ENCODE data around the gene PPAT.
A peak's percentile ranks its signal among the peaks of the same experiment; 100 is the strongest.

PPAT gene

DNA sequence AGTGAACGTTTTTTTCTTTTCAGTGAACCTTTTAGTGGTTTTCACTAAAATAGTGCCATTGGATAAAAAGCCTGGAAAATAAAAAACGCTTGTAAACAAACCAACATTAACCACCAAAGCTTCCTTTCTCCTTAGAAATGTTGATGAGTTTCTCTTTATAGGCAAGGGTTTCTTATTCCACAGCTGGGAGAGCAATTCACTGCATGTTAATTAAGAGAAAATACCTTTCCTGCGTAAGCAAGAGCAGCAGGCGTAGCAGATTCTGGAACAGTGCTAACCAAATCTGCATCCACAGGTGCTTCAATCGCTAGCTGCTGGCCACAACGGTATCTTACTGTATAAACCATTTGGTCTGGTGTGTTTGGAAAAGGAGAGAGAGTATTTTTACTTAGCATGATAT lies 34.9 kb downstream of the PPAT start:
- no peak overlapping the region for H3K27ac ChIP-seq
- TF ChIP-seq, protein P1, sequence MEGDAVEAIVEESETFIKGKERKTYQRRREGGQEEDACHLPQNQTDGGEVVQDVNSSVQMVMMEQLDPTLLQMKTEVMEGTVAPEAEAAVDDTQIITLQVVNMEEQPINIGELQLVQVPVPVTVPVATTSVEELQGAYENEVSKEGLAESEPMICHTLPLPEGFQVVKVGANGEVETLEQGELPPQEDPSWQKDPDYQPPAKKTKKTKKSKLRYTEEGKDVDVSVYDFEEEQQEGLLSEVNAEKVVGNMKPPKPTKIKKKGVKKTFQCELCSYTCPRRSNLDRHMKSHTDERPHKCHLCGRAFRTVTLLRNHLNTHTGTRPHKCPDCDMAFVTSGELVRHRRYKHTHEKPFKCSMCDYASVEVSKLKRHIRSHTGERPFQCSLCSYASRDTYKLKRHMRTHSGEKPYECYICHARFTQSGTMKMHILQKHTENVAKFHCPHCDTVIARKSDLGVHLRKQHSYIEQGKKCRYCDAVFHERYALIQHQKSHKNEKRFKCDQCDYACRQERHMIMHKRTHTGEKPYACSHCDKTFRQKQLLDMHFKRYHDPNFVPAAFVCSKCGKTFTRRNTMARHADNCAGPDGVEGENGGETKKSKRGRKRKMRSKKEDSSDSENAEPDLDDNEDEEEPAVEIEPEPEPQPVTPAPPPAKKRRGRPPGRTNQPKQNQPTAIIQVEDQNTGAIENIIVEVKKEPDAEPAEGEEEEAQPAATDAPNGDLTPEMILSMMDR (conservative IDR thresholded peaks at IDR 0.05), result no peak

DNA sequence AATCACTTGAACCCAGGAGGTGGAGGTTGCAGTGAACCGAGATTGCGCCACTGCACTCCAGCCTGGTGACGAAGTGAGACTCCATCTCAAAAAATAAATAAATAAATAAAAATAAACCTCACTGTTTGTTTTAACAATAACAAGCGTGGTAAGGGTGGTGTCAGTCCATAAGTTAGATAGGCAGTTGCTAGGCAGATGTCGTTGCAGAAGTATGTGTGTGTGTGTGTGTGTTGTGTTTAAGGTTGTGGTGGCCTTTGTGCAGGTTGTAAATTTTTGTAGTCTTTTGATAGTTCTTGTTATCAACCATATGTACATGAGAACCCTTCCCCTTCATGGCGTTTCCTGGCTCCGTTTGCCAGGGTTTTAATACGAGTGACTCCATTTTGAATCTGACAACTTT lies 44.1 kb downstream of the PPAT start:
- no peak overlapping the region for H3K27ac ChIP-seq
- TF ChIP-seq, protein P1 (conservative IDR thresholded peaks at IDR 0.05), result no peak

DNA sequence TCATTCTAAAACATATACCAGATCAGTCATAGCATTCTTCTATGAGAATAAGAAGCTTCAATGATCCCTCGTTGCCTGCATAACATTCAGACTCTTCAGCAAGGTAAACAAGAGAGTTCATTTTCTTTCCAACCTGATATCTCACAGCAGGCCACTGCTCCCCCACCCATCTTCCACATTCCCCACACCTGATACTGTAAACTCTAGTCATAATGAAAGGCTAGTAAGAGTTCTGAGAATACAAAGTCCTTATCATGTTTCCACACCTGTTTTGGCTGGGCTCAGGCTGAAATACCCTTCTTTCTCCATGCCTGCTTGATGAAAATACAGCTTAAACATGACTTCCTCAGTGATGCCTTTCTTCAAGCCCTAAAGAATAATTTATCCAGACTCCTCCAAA lies 45.9 kb downstream of the PPAT start:
- H3K27ac ChIP-seq, result no peak overlapping the region
- TF ChIP-seq, protein P1 (conservative IDR thresholded peaks at IDR 0.05), result no peak

GRCh38 chr4:56388306-56388705 lies 47.1 kb downstream of the PPAT start:
- H3K27ac ChIP-seq, result peak overlapping the region; percentile 88
- TF ChIP-seq, protein P1 (conservative IDR thresholded peaks at IDR 0.05), result no peak

- peak within 1 kb of the TSS; percentile 88 for H3K27ac ChIP-seq
- TF ChIP-seq, protein P1 (conservative IDR thresholded peaks at IDR 0.05), result no peak
Measured at GRCh38 chr4:56387023-56388001, 48.1 kb downstream of the PPAT start, which contains the start of gene AASDH. AASDH (minus strand) TSS chr4:56387491; CDS start chr4:56384299, 3,192 bp downstream.

DNA sequence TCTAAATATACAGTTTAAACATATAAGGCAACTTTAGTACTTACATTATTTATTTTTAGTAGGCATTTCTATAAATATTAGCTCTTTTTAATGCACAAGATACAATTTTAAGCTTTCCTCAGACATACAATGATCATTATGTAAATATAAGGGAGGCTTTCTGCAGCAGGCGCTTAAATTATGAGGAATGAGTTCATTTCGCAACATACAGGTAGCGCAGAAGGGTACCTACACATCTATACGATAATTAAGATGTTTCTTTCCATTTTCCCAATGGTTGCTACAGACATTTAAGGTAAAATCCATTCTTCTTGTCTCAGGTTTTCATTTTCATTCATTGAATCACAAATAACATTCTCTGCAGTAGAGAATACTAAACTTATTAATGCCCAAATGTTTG lies 49.3 kb downstream of the PPAT start:
- TF ChIP-seq, protein P1 (conservative IDR thresholded peaks at IDR 0.05), result no peak
- peak overlapping the region; percentile 88 for H3K27ac ChIP-seq

DNA sequence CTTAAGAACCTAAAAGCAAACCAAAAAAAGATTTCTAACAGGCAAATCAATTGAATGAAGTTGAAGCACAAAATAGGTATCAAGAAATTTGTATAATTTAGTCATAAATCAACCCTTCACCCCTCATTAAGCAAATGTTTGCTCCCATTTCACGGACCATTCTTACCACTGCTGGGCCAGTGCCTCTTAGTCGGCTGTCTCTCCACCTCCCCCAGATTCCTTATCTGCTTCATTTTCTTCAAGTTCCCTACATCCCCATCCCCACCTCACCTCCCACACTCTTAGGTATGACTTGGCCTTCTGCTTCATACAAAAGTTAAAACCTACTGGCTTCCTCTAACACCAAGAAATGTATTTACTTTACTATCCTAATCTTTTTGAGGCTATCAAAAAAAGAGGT lies 60.0 kb downstream of the PPAT start:
- H3K27ac ChIP-seq, result no peak overlapping the region
- TF ChIP-seq, protein P1 (conservative IDR thresholded peaks at IDR 0.05), result no peak

All from VCaP (cell line).